Astrocyte (in vitro differentiated cells and primary cell): ENCODE data around the gene SLC66A2. TPM values are rescaled to one million over a fixed set of nuclear protein-coding genes. Genes with fewer than 3 reads are reported as not detected.

Experiments
- DNase-seq: peaks from one replicate; pipeline ENCODE4 v3.0.0-alpha.2; 2010; ENCODE audit warnings: low read depth
- FAIRE-seq: peaks from 2 replicates; lab custom pipeline; 2011; peaks lifted over from hg19 to GRCh38; lab: Jason Lieb, UNC
- H2AFZ ChIP-seq: 2 replicates; pipeline ENCODE4 v1.6.0; 2012; ENCODE audit warnings: low read depth, low read length, inconsistent platforms
- H3K27ac ChIP-seq: 2 replicates; pipeline ENCODE4 v1.5.1; 2011; ENCODE audit warnings: low read depth, low read length, inconsistent platforms
- H3K27me3 ChIP-seq: 2 replicates; pipeline ENCODE4 v1.6.0; 2011; ENCODE audit warnings: low read length, inconsistent platforms; ENCODE audit not compliant: insufficient read depth
- H3K36me3 ChIP-seq: 2 replicates; pipeline ENCODE4 v1.5.1; 2011; ENCODE audit warnings: low read length, inconsistent platforms; ENCODE audit not compliant: insufficient read depth
- H3K4me1 ChIP-seq: 2 replicates; pipeline ENCODE4 v1.5.1; 2011; ENCODE audit warnings: low read length, inconsistent platforms; ENCODE audit not compliant: insufficient read depth
- H3K4me2 ChIP-seq: 2 replicates; pipeline ENCODE4 v1.6.0; 2012; ENCODE audit warnings: low read length, inconsistent platforms
- H3K4me3 ChIP-seq: 2 replicates; pipeline ENCODE4 v1.5.1; 2011; ENCODE audit warnings: low read depth, mild to moderate bottlenecking, low read length, inconsistent platforms; ENCODE audit not compliant: insufficient read depth
- H3K79me2 ChIP-seq: 2 replicates; pipeline ENCODE4 v1.6.0; 2012; ENCODE audit warnings: mild to moderate bottlenecking, low read length, inconsistent platforms; ENCODE audit not compliant: insufficient read depth
- H3K9ac ChIP-seq: 2 replicates; pipeline ENCODE4 v1.6.0; 2012; ENCODE audit warnings: mild to moderate bottlenecking, low read length, inconsistent platforms
- H3K9me3 ChIP-seq: 2 replicates; pipeline ENCODE4 v1.5.1; 2012; ENCODE audit warnings: low read depth, mild to moderate bottlenecking, low read length, inconsistent platforms; ENCODE audit not compliant: insufficient read depth
- H4K20me1 ChIP-seq: 2 replicates; pipeline ENCODE4 v1.6.0; 2012; ENCODE audit warnings: low read length, inconsistent platforms; ENCODE audit not compliant: insufficient read depth
- H3K27ac Mint-ChIP-seq: one replicate; pipeline ENCODE4 v1.8.0; 2021; ENCODE audit warnings: mild to moderate bottlenecking, mixed read lengths; ENCODE audit not compliant: unreplicated experiment
- H3K27me3 Mint-ChIP-seq: one replicate; pipeline ENCODE4 v1.8.0; 2021; ENCODE audit warnings: low read depth, mixed read lengths; ENCODE audit not compliant: unreplicated experiment
- H3K36me3 Mint-ChIP-seq: one replicate; pipeline ENCODE4 v1.8.0; 2021; ENCODE audit warnings: low read depth, mixed read lengths; ENCODE audit not compliant: unreplicated experiment
- H3K4me1 Mint-ChIP-seq: one replicate; pipeline ENCODE4 v1.8.0; 2021; ENCODE audit warnings: low read depth, mixed read lengths; ENCODE audit not compliant: unreplicated experiment
- H3K4me3 Mint-ChIP-seq: one replicate; pipeline ENCODE4 v1.8.0; 2021; ENCODE audit warnings: mild to moderate bottlenecking, moderate library complexity, mixed read lengths; ENCODE audit not compliant: unreplicated experiment
- H3K9me3 Mint-ChIP-seq: one replicate; pipeline ENCODE4 v1.8.0; 2021; ENCODE audit warnings: mild to moderate bottlenecking, mixed read lengths; ENCODE audit not compliant: unreplicated experiment
- EZH2 ChIP-seq: IDR thresholded peaks from 2 replicates; pipeline ENCODE4 v1.6.1; 2012; ENCODE audit warnings: mild to moderate bottlenecking, low read length, inconsistent platforms; ENCODE audit not compliant: insufficient read depth
- total RNA-seq: library from RNA; stranded (reverse); gene quantifications from 2 replicates; pipeline ENCODE4 v1.2.1, GENCODE V29; 2021
- TF ChIP-seq, protein P1 (sequence below): IDR thresholded peaks from 2 replicates; pipeline ENCODE4 v1.5.1; 2011; ENCODE audit warnings: low read depth, mild to moderate bottlenecking, inconsistent platforms, low read length, moderate library complexity; ENCODE audit not compliant: insufficient read depth

Gene SLC66A2
- total RNA-seq, 1 donor from 2014 or later = 25.3 TPM

GRCh38 chr18:79928563-79928960, 22.9 kb downstream of the SLC66A2 start:
- peaks cover 59% of the 10 kb centered on the region for H3K36me3 Mint-ChIP-seq
- Histone ChIP-seq H3K27ac (no peak overlapping the region), H4K20me1 (peaks cover 57% of the 10 kb centered on the region), H3K4me2 (no peak overlapping the region), H3K4me1 (no peaks in the 10 kb centered on the region), H3K36me3 (no peaks in the 10 kb centered on the region), H3K4me3 (no peak overlapping the region), H2AFZ (no peak overlapping the region), H3K9me3 (peaks cover 6% of the 10 kb centered on the region), H3K27me3 (no peaks in the 10 kb centered on the region), H3K79me2 (peaks cover 42% of the 10 kb centered on the region), H3K9ac (no peak overlapping the region)
- no peak overlapping the region for H3K4me3 Mint-ChIP-seq
- no peak for FAIRE-seq
- DNase-seq = no peak
- peaks cover 27% of the 10 kb centered on the region for H3K9me3 Mint-ChIP-seq
- H3K27ac Mint-ChIP-seq = no peak overlapping the region
- no peaks in the 10 kb centered on the region for H3K27me3 Mint-ChIP-seq
- H3K4me1 Mint-ChIP-seq = no peaks in the 10 kb centered on the region
- TF ChIP-seq, protein P1, sequence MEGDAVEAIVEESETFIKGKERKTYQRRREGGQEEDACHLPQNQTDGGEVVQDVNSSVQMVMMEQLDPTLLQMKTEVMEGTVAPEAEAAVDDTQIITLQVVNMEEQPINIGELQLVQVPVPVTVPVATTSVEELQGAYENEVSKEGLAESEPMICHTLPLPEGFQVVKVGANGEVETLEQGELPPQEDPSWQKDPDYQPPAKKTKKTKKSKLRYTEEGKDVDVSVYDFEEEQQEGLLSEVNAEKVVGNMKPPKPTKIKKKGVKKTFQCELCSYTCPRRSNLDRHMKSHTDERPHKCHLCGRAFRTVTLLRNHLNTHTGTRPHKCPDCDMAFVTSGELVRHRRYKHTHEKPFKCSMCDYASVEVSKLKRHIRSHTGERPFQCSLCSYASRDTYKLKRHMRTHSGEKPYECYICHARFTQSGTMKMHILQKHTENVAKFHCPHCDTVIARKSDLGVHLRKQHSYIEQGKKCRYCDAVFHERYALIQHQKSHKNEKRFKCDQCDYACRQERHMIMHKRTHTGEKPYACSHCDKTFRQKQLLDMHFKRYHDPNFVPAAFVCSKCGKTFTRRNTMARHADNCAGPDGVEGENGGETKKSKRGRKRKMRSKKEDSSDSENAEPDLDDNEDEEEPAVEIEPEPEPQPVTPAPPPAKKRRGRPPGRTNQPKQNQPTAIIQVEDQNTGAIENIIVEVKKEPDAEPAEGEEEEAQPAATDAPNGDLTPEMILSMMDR = no peak
- no peak for TF ChIP-seq EZH2

DNA sequence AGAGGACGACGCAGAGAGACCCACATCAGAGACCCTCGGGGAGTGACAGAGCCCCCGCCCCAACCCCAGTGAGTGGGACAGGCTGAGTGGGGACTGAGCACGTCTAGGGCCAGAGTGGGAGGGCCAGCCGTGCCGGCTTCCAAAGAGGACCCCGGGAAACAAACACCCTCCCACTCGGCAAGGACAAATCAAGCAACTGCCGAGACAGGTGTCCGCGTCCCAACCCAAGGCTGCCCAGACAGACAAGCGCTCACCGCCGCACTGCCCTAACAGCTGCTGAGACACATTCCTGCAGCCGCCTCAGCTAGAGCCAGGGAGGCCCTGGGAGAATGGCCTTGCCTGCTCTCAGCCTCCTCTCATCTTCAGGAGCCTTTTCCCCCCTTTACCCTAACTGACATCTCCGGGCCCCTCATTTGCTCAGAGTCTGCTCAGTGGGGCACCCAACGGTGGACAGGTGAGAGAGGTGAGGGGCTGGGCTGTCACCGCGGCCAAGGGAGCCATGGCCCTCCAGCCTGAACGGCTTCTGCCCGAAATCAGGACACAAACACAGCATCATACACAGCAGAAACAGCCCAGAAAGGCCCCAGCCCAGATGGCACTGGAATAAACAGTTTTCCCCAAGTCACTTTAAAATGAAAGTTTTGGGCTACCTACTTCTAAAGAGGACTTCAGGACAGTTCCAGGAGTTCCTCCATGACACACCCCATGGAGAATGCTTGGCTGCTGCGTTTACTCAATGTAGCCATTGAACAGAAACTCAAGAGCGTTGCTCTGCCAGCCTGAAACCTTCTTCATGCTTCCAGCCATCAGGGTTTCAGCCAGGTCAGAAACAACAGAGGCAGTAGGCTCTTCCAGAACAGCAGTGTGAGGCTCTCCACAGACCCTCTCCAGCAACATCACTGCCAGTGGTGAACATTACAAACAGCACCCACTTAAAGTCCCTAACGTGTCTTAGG, 23.6 kb downstream of the SLC66A2 start:
- H3K4me1 ChIP-seq = no peaks in the 10 kb centered on the region
- no peaks in the 10 kb centered on the region for H3K27me3 ChIP-seq
- no peak for TF ChIP-seq EZH2
- Mint-ChIP-seq H3K36me3 (peaks cover 58% of the 10 kb centered on the region), H3K4me1 (no peaks in the 10 kb centered on the region), H3K27ac (no peak overlapping the region), H3K4me3 (no peak overlapping the region), H3K9me3 (peaks cover 23% of the 10 kb centered on the region), H3K27me3 (no peaks in the 10 kb centered on the region)
- FAIRE-seq (no peak), DNase-seq (no peak)
- peaks cover 59% of the 10 kb centered on the region for H4K20me1 ChIP-seq
- no peak overlapping the region for H3K27ac ChIP-seq
- H3K4me2 ChIP-seq = no peak overlapping the region
- H2AFZ ChIP-seq = no peak overlapping the region
- no peak overlapping the region for H3K9ac ChIP-seq
- H3K79me2 ChIP-seq = peaks cover 41% of the 10 kb centered on the region
- H3K9me3 ChIP-seq = peaks cover 6% of the 10 kb centered on the region
- no peak overlapping the region for H3K4me3 ChIP-seq
- H3K36me3 ChIP-seq = no peaks in the 10 kb centered on the region

- Histone ChIP-seq H3K4me3 (no peak overlapping the region), H3K9ac (no peak overlapping the region), H3K79me2 (peaks cover 41% of the 10 kb centered on the region), H3K4me1 (no peaks in the 10 kb centered on the region), H3K27me3 (no peaks in the 10 kb centered on the region), H3K9me3 (peaks cover 6% of the 10 kb centered on the region), H3K27ac (no peak overlapping the region), H3K36me3 (no peaks in the 10 kb centered on the region), H2AFZ (no peak overlapping the region), H4K20me1 (peaks cover 64% of the 10 kb centered on the region), H3K4me2 (no peak overlapping the region)
- H3K27ac Mint-ChIP-seq = no peak overlapping the region
- H3K4me1 Mint-ChIP-seq = no peaks in the 10 kb centered on the region
- FAIRE-seq (no peak), DNase-seq (no peak)
- H3K4me3 Mint-ChIP-seq = no peak overlapping the region
- H3K27me3 Mint-ChIP-seq = no peaks in the 10 kb centered on the region
- peaks cover 48% of the 10 kb centered on the region for H3K36me3 Mint-ChIP-seq
- TF ChIP-seq EZH2 = no peak
- TF ChIP-seq, protein P1 = no peak
- peaks cover 20% of the 10 kb centered on the region for H3K9me3 Mint-ChIP-seq
Measured at GRCh38 chr18:79926715-79927606, 24.5 kb downstream of the SLC66A2 start.
